ENCODE measurements around the gene PHACTR1. TPM values are rescaled to one million over a fixed set of nuclear protein-coding genes. Genes with fewer than 3 reads are reported as not detected.

Gene PHACTR1
- total and polyA plus RNA-seq, 3 donors from 2014 or later, result 5.1 to 7.6 (median 6.5) TPM

DNA sequence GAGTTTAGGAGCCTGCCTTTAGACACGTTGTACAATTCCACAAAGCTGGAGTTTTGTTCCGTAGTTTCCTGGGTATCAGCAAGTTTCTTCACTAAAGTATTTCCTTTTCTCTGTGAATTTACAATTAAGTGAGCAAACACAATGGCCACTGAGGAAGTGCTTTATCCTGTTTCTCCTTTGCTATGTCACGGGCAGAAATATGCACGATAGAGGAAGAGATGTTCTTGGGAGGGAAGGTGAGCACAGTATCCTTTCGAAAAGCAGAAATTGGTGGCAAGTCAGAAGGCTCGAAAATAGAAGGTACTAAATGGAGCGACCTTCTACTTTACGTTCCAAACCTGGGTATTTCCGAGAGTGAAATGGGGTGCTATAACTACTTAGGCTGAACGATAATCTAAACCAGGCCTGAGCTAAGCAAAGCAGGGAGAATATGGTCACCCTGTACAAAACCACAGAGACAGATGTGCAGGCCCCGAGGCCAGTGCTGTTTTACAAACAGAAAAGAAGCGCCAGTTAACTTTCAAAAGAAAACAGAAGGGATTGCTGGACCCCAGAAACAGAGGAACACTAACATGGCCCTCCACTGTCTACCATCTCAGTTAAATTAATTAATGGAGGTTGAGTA, 352.1 kb downstream of the PHACTR1 start:
- intact Hi-C loops (cut with DNase I; ENCODE audit: low total_unique reads), result no loop called here
- no peak for TF ChIP-seq POLR2A (IDR thresholded peaks at IDR 0.05)
- TF ChIP-seq, protein P1, sequence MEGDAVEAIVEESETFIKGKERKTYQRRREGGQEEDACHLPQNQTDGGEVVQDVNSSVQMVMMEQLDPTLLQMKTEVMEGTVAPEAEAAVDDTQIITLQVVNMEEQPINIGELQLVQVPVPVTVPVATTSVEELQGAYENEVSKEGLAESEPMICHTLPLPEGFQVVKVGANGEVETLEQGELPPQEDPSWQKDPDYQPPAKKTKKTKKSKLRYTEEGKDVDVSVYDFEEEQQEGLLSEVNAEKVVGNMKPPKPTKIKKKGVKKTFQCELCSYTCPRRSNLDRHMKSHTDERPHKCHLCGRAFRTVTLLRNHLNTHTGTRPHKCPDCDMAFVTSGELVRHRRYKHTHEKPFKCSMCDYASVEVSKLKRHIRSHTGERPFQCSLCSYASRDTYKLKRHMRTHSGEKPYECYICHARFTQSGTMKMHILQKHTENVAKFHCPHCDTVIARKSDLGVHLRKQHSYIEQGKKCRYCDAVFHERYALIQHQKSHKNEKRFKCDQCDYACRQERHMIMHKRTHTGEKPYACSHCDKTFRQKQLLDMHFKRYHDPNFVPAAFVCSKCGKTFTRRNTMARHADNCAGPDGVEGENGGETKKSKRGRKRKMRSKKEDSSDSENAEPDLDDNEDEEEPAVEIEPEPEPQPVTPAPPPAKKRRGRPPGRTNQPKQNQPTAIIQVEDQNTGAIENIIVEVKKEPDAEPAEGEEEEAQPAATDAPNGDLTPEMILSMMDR (IDR thresholded peaks at IDR 0.05), result no peak
- Histone ChIP-seq H3K27me3 (no peaks in the 10 kb centered on the region), H3K4me1 (no peaks in the 10 kb centered on the region), H3K27ac (no peak overlapping the region), H3K36me3 (ENCODE audit: low read depth, missing control alignments) (no peaks in the 10 kb centered on the region), H3K9me3 (no peaks in the 10 kb centered on the region), H3K4me3 (no peak overlapping the region)
- 79 to 85% methylated on average over 12 of the region's 12 CpGs for WGBS, 2 donors
- DNase-seq, result no peak

DNA sequence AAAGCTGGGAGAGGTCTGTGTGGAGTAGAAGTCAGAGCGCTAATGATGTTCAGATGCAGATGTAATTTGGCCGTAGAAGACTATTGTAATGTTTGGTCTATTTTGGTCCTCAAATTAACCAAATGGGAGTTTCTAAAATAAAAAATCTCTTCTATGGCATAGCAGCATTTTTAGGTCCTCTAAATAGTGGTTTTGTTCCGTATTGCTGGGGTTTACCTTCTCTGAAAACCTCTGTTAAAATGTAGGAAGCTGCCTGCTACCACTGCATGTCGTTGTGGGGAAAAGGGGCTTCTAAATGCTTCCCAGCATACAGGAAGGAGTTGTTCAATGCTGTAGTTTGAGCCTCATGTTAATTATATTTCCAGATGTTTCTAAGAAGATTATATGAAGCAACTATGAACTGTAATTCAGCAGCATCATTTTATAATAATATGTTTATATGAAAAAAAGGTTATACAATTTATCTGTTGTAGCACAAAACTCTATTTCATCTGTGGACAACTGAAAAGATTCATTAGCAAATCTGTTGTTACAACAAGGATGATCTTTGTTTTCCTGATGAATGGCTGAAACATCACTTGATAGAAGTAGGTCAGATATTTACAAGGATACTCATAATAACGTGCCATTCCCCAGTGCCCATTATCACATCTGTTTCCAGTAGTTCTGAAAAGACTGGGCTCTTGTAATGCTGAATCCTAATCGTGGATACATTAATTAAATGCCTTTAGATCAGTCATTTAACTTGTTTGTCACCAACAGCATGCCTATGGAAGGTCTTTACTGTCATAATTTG, 355.2 kb downstream of the PHACTR1 start:
- TF ChIP-seq, protein P1 (IDR thresholded peaks at IDR 0.05), result no peak
- TF ChIP-seq POLR2A (IDR thresholded peaks at IDR 0.05), result no peak
- 75 to 79% methylated on average over 6 of the region's 6 CpGs for WGBS, 2 donors

DNA sequence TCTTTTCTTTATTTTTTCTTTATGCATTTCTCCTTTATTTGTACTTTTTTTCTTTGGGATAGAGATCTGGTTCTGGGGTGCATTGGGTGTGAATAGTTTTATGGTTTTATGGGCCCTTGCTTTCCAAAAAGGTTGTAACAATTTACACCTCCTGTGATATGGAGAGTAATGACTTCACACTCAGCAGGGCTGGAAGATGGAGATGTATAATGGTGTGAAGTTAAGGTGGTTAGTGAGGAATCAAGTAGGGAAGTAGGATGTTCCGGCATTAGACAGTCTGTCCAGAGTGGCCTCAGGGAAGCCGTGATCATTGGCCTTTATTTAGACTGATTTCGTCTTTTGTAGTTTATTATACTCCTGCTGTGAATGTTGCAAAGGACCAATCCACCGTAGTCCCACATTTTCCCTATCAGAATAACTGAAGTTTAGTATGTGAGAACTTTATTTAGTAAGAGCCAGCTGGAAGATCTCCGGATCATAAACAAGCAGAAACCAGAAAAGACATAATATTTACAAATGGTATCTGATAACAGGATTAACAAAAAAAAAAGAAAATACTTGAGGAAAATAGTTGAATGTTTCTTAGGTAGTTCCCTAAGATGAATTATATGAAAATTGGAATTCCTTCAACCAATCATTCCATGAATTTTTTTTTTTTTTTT, 356.2 kb downstream of the PHACTR1 start:
- WGBS, 2 donors, result 93 to 95% methylated on average over 5 of the region's 5 CpGs
- Histone ChIP-seq H3K4me3 (no peak overlapping the region), H3K4me1 (no peaks in the 10 kb centered on the region), H3K36me3 (ENCODE audit: low read depth, missing control alignments) (no peaks in the 10 kb centered on the region), H3K27ac (no peak overlapping the region), H3K27me3 (no peaks in the 10 kb centered on the region), H3K9me3 (no peaks in the 10 kb centered on the region)
- TF ChIP-seq, protein P1 (IDR thresholded peaks at IDR 0.05), result no peak
- no peak for TF ChIP-seq POLR2A (IDR thresholded peaks at IDR 0.05)
- no peak for DNase-seq
- intact Hi-C loops (cut with DNase I; ENCODE audit: low total_unique reads), result no loop called here

More for the DNA sequence above, 355.2 kb downstream of the PHACTR1 start:
- no peak for DNase-seq
- H3K36me3 ChIP-seq (ENCODE audit: low read depth, missing control alignments), result no peaks in the 10 kb centered on the region
- intact Hi-C loops (cut with DNase I; ENCODE audit: low total_unique reads), result no loop called here
- no peaks in the 10 kb centered on the region for H3K9me3 ChIP-seq
- no peak overlapping the region for H3K4me3 ChIP-seq
- no peak overlapping the region for H3K27ac ChIP-seq
- H3K4me1 ChIP-seq, result no peaks in the 10 kb centered on the region
- H3K27me3 ChIP-seq, result no peaks in the 10 kb centered on the region

DNA sequence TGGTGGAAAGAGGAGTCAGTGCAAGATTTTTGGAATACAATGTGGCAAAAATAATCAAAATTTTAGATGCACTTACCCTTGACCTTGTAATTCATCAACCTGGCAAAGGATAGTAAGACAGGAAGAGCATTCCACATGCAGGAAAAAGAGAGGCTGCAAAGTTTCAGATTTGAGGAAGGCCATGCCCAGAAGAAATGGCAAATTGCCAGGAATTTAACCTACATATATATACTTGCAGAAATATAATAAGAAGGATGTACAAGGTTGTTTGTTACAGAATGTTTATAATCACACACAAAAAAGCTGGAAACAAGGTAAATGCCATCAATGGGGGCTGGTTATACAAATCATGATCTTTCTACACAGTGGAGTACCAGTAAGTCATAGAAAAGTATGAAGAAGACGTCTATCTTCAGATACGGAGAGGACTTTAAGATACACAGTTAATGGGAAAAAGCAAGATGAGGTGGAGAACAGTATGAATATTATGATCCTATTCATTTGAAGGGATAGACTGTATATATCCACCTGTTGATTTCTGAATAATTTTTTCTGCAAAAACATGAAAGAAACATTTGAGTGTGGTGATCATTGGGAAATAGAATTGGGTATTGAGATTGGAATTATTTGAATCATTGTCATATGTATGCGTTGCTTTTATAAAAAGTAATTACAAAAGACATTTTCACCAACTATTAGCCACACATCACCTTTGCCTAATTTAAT, 358.0 kb downstream of the PHACTR1 start:
- 83 to 90% methylated on average over 3 of the region's 3 CpGs for WGBS, 2 donors
- intact Hi-C loops (cut with DNase I; ENCODE audit: low total_unique reads), result no loop called here
- Histone ChIP-seq H3K4me3 (no peak overlapping the region), H3K4me1 (peaks cover 3% of the 10 kb centered on the region), H3K36me3 (ENCODE audit: low read depth, missing control alignments) (no peaks in the 10 kb centered on the region), H3K9me3 (no peaks in the 10 kb centered on the region), H3K27me3 (no peaks in the 10 kb centered on the region), H3K27ac (no peak overlapping the region)
- no peak for DNase-seq
- no peak for TF ChIP-seq POLR2A (IDR thresholded peaks at IDR 0.05)
- TF ChIP-seq, protein P1 (IDR thresholded peaks at IDR 0.05), result no peak

All from testis (tissue), 3 donors.